Gastrocnemius medialis (tissue), 4 donors: ENCODE data around the gene GPX3.

ENCODE experiments used
- CTCF ChIP-seq, 5 experiments: fragments of 450-650 bp in 3 of 5; fragments of 200-600 bp in 2 of 5; sonication (generic) in 2 of 5; IDR thresholded peaks in 4 of 5; conservative IDR thresholded peaks in 1 of 5; 1 replicate in 4 of 5; 2 replicates in 1 of 5; pipeline ENCODE4 v1.5.1; 2016 to 2019; ENCODE audit warnings: antibody characterized with exemption in 5 of 5, mild to moderate bottlenecking in 3 of 5, moderate library complexity in 3 of 5
- POLR2A ChIP-seq, 2 donors: fragments of 450-650 bp; IDR thresholded peaks; one replicate each; pipeline ENCODE4 v1.6.1; 2017; ENCODE audit warnings: antibody characterized with exemption in 2 of 2, mild to moderate bottlenecking in 2 of 2, moderate library complexity in 2 of 2

GRCh38 chr5:151071021-151071420, 50.6 kb downstream of the GPX3 start:
- TF ChIP-seq CTCF (IDR thresholded peaks at IDR 0.05 in 4 of 5, conservative IDR thresholded peaks at IDR 0.05 in 1 of 5) = no peak
- TF ChIP-seq POLR2A (IDR thresholded peaks at IDR 0.05) = no peak
